Left ventricle myocardium superior (tissue), 1 donor: ENCODE data around the gene PPHLN1. TPM values are rescaled to one million over a fixed set of nuclear protein-coding genes. Genes with fewer than 3 reads are reported as not detected.

ENCODE experiments used
- ATAC-seq: fragments of 200-7000 bp; cut with Tn5 transposase; one replicate; pipeline ENCODE4 v1.9.1; 2020; ENCODE audit warnings: mild to moderate bottlenecking, moderate library complexity
- DNase-seq: peaks from one replicate; pipeline ENCODE4 v3.0.0-alpha.2; 2020
- intact Hi-C: fragments of 100-400 bp; cut with micrococcal nuclease; formaldehyde crosslinking; loops from one replicate; pipeline ENCODE4 v1.11.0; 2022
- total RNA-seq: library from RNA; stranded (reverse); fragmentation: NEBNext Ultra II Directional; extraction: Animal tissue kit (Norgen Biotek cat#: 25700); gene quantifications from one replicate; pipeline ENCODE4 v1.2.1, GENCODE V29; 2021
- donor health status: DM: no; HTN: yes; CAD: no; lungs with severe emphysema.

Gene PPHLN1
- total RNA-seq, 1 donor from 2014 or later, result 27.8 TPM

- intact Hi-C loops, result no loop called here
- DNase-seq (no peak), ATAC-seq (peak; percentile 90)
Observed at GRCh38 chr12:42421844-42422779, 96.1 kb downstream of the PPHLN1 start.

GRCh38 chr12:42422785-42423184 lies 96.8 kb downstream of the PPHLN1 start:
- ATAC-seq, result no peak
- intact Hi-C loops, result no loop called here
- no peak for DNase-seq

GRCh38 chr12:42426746-42427145 lies 100.8 kb downstream of the PPHLN1 start:
- DNase-seq, result no peak
- intact Hi-C loops, result no loop called here
- no peak for ATAC-seq

GRCh38 chr12:42428850-42429249 lies 102.9 kb downstream of the PPHLN1 start:
- intact Hi-C loops, result no loop called here
- ATAC-seq (no peak), DNase-seq (no peak)

GRCh38 chr12:42432517-42433140 lies 106.7 kb downstream of the PPHLN1 start:
- DNase-seq (no peak), ATAC-seq (no peak)
- intact Hi-C loops, result no loop called here

- ATAC-seq (no peak), DNase-seq (no peak)
- intact Hi-C loops, result no loop called here
Observed at GRCh38 chr12:42440608-42441007, 114.6 kb downstream of the PPHLN1 start.

GRCh38 chr12:42442311-42442759 lies 116.4 kb downstream of the PPHLN1 start:
- DNase-seq (no peak), ATAC-seq (no peak)
- intact Hi-C loops, result no loop called here

GRCh38 chr12:42442888-42443287 lies 116.9 kb downstream of the PPHLN1 start:
- ATAC-seq, result no peak
- DNase-seq, result no peak
- intact Hi-C loops, result no loop called here

- DNase-seq, result no peak
- intact Hi-C loops, result no loop called here
- no peak for ATAC-seq
Observed at GRCh38 chr12:42444192-42444943, 118.4 kb downstream of the PPHLN1 start.

GRCh38 chr12:42445891-42446290 lies 119.9 kb downstream of the PPHLN1 start:
- no peak for DNase-seq
- ATAC-seq, result no peak

GRCh38 chr12:42446761-42447160 lies 120.8 kb downstream of the PPHLN1 start:
- peak; percentile 37 for ATAC-seq
- intact Hi-C loops, result no loop called here
- DNase-seq, result no peak

More at GRCh38 chr12:42445891-42446290, 119.9 kb downstream of the PPHLN1 start:
- intact Hi-C loops, result no loop called here

- no peak for ATAC-seq
- intact Hi-C loops, result no loop called here
Observed at GRCh38 chr12:42447371-42447786, 121.4 kb downstream of the PPHLN1 start.

GRCh38 chr12:42448841-42449240 lies 122.9 kb downstream of the PPHLN1 start:
- intact Hi-C loops, result no loop called here
- DNase-seq, result no peak
- no peak for ATAC-seq

More at GRCh38 chr12:42447371-42447786, 121.4 kb downstream of the PPHLN1 start:
- no peak for DNase-seq

- DNase-seq (no peak), ATAC-seq (no peak)
- intact Hi-C loops, result no loop called here
Observed at GRCh38 chr12:42450248-42450647, 124.3 kb downstream of the PPHLN1 start.

GRCh38 chr12:42458575-42458974 lies 132.6 kb downstream of the PPHLN1 start:
- DNase-seq (no peak), ATAC-seq (no peak)
- intact Hi-C loops, result no loop called here

GRCh38 chr12:42459336-42459847 lies 133.4 kb downstream of the PPHLN1 start:
- ATAC-seq, result no peak
- intact Hi-C loops, result no loop called here
- no peak for DNase-seq

- ATAC-seq, result peak; percentile 52
- intact Hi-C loops, result no loop called here
Observed at GRCh38 chr12:42462486-42462885, 136.5 kb downstream of the PPHLN1 start.

GRCh38 chr12:42463671-42464070 lies 137.7 kb downstream of the PPHLN1 start:
- no peak for ATAC-seq
- intact Hi-C loops, result no loop called here
- DNase-seq, result no peak

More at GRCh38 chr12:42462486-42462885, 136.5 kb downstream of the PPHLN1 start:
- no peak for DNase-seq

- peak; percentile 63 for DNase-seq
- intact Hi-C loops, result no loop called here
- ATAC-seq, result peak; percentile 85
Observed at GRCh38 chr12:42468341-42468821, 142.4 kb downstream of the PPHLN1 start.
